HCT116 (cell line): ENCODE data around the gene ALDH1L1. TPM values are rescaled to one million over a fixed set of nuclear protein-coding genes. Genes with fewer than 3 reads are reported as not detected.

Experiments used
- ATAC-seq: fragments of 200-7000 bp; cut with Tn5 transposase; 2 replicates; pipeline ENCODE4 v1.9.1; 2020; ENCODE audit warnings: mild to moderate bottlenecking, moderate library complexity
- BruUV-seq: library from RNA; stranded (reverse); fragments of 400-500 nt; replicated peaks from 2 replicates; lab custom pipeline; 2021; lab: Mats Ljungman, UMichigan
- CTCF ChIA-PET: fragments of 300-600 bp; sonication (Branson Sonifier 250); formaldehyde crosslinking; loops from one replicate; lab custom pipeline; 2021; ENCODE audit warnings: antibody characterized with exemption; lab: Charles Lee
- POLR2A ChIA-PET: fragments of 300-600, 350-600 bp; sonication (Branson Sonifier 250); formaldehyde crosslinking; loops from one replicate; lab custom pipeline; 2021; ENCODE audit warnings: antibody characterized with exemption; lab: Charles Lee
- RAD21 ChIA-PET, 2 experiments: fragments of 300-600 bp; sonication (Branson Sonifier 250); formaldehyde crosslinking; loops; one replicate each; lab custom pipeline; 2023; ENCODE audit warnings: low total read pairs in 2 of 2; ENCODE audit not compliant: uncharacterized antibody in 2 of 2, unreplicated experiment in 2 of 2, low non-redundant PET in 1 of 2; lab: Charles Lee
- DNase-seq: peaks from one replicate; pipeline ENCODE4 v3.0.0-alpha.2; 2010; ENCODE audit warnings: low read depth, low spot score
- H2AFZ ChIP-seq: fragments of 200-600 bp; shearing (Covaris generic), sonication (generic); 2 replicates; pipeline ENCODE4 v1.6.1; 2017; ENCODE audit warnings: low read depth, mixed run types, mixed read lengths, antibody characterized with exemption, low read length; ENCODE audit not compliant: poor library complexity, severe bottlenecking
- H3K27ac ChIP-seq: 2 replicates; pipeline ENCODE4 v1.5.1; 2012; ENCODE audit warnings: low read depth, low read length
- H3K27me3 ChIP-seq: fragments of 200-600 bp; sonication (generic); 2 replicates; pipeline ENCODE4 v1.6.1; 2016; ENCODE audit warnings: mixed run types, low read length, mixed read lengths; ENCODE audit not compliant: insufficient read depth
- H3K36me3 ChIP-seq, 2 experiments: fragments of 200-500 bp in 1 of 2; fragments of 200-600 bp in 1 of 2; sonication (Bioruptor generic) in 1 of 2; sonication (generic) in 1 of 2; 2 replicates each; pipeline versions ENCODE4 v1.5.1 to v1.6.1; 2014 to 2016; ENCODE audit warnings: low read length in 2 of 2, inconsistent platforms in 1 of 2, mixed read lengths in 1 of 2, mixed run types in 1 of 2; ENCODE audit not compliant: insufficient read depth in 2 of 2, control insufficient read depth in 1 of 2
- H3K4me1 ChIP-seq, 2 experiments: fragments of 200-600 bp in 1 of 2; sonication (generic) in 1 of 2; 2 replicates each; pipeline versions ENCODE4 v1.5.1 to v1.6.1; 2012 to 2017; ENCODE audit warnings: low read length in 2 of 2, inconsistent platforms in 1 of 2, mild to moderate bottlenecking in 1 of 2, mixed read lengths in 1 of 2, mixed run types in 1 of 2, moderate library complexity in 1 of 2; ENCODE audit not compliant: insufficient read depth in 2 of 2, control insufficient read depth in 1 of 2
- H3K4me2 ChIP-seq: fragments of 200-600 bp; sonication (generic); 2 replicates; pipeline ENCODE4 v1.6.1; 2017; ENCODE audit warnings: mixed run types, low read length, mixed read lengths
- H3K4me3 ChIP-seq, 2 experiments: fragments of 200-600 bp in 1 of 2; sonication (generic) in 1 of 2; replicated peaks in 1 of 2; 2 replicates each; pipeline ENCODE4 v1.5.1; 2011 to 2016; ENCODE audit warnings: low read length in 2 of 2, control low read depth in 1 of 2, low read depth in 1 of 2, mild to moderate bottlenecking in 1 of 2, mixed read lengths in 1 of 2, mixed run types in 1 of 2
- H3K79me2 ChIP-seq: fragments of 200-600 bp; sonication (generic); 2 replicates; pipeline ENCODE4 v1.6.1; 2017; ENCODE audit warnings: mild to moderate bottlenecking, mixed run types, low read length, moderate library complexity, mixed read lengths; ENCODE audit not compliant: insufficient read depth
- H3K9ac ChIP-seq: fragments of 200-600 bp; sonication (generic); 2 replicates; pipeline ENCODE4 v1.6.1; 2016; ENCODE audit warnings: low read length, mixed read lengths
- H3K9me2 ChIP-seq: fragments of 200-600 bp; sonication (generic), shearing (Covaris generic); 2 replicates; pipeline ENCODE4 v1.6.1; 2017; ENCODE audit warnings: mixed run types, mild to moderate bottlenecking, moderate library complexity; ENCODE audit not compliant: insufficient read depth
- H3K9me3 ChIP-seq, 2 experiments: fragments of 200-500 bp in 1 of 2; fragments of 200-600 bp in 1 of 2; sonication (Bioruptor generic) in 1 of 2; sonication (generic) in 1 of 2; 2 replicates each; pipeline ENCODE4 v1.6.1; 2014 to 2017; ENCODE audit warnings: low read length in 2 of 2, mixed read lengths in 2 of 2, inconsistent platforms in 1 of 2, low read depth in 1 of 2, mild to moderate bottlenecking in 1 of 2, mixed run types in 1 of 2, moderate library complexity in 1 of 2; ENCODE audit not compliant: control insufficient read depth in 1 of 2, insufficient read depth in 1 of 2
- H4K20me1 ChIP-seq: fragments of 200-600 bp; sonication (generic), shearing (Covaris generic); 2 replicates; pipeline ENCODE4 v1.6.1; 2017; ENCODE audit warnings: mixed run types, mild to moderate bottlenecking, moderate library complexity; ENCODE audit not compliant: insufficient read depth
- CBX3 ChIP-seq: IDR thresholded peaks from 2 replicates; pipeline ENCODE4 v1.6.1; 2012; ENCODE audit warnings: low read depth
- CEBPB ChIP-seq: IDR thresholded peaks from 2 replicates; pipeline ENCODE4 v1.6.1; 2012; ENCODE audit warnings: low read depth
- EZH2phosphoT487 ChIP-seq: fragments of 200-600 bp; IDR thresholded peaks from 2 replicates; pipeline ENCODE4 v1.6.1; 2018; ENCODE audit warnings: antibody characterized with exemption, borderline replicate concordance
- POLR2AphosphoS5 ChIP-seq: IDR thresholded peaks from 2 replicates; pipeline ENCODE4 v1.6.1; 2011; ENCODE audit warnings: mild to moderate bottlenecking, low read depth, low read length, moderate library complexity
- RAD21 ChIP-seq: IDR thresholded peaks from 2 replicates; pipeline ENCODE4 v1.6.1; 2012; ENCODE audit warnings: low read depth, mild to moderate bottlenecking
- SIN3A ChIP-seq: IDR thresholded peaks from 2 replicates; pipeline ENCODE4 v1.6.1; 2012; ENCODE audit warnings: low read depth
- SP1 ChIP-seq: IDR thresholded peaks from 2 replicates; pipeline ENCODE4 v1.6.1; 2012; ENCODE audit warnings: low read depth
- SRF ChIP-seq: IDR thresholded peaks from 2 replicates; pipeline ENCODE4 v1.6.1; 2012; ENCODE audit warnings: low read depth
- TCF7L2 ChIP-seq: IDR thresholded peaks from 2 replicates; pipeline ENCODE4 v1.7.0; 2011; ENCODE audit warnings: borderline replicate concordance, inconsistent platforms; ENCODE audit not compliant: insufficient read depth, insufficient read length; ENCODE audit errors: extremely low read depth
- ZNF274 ChIP-seq: fragments of 200-500 bp; sonication (Bioruptor generic); IDR thresholded peaks from 2 replicates; pipeline ENCODE4 v1.6.1; 2014; ENCODE audit warnings: mild to moderate bottlenecking, low read depth, low read length, inconsistent platforms
- intact Hi-C: fragments of 100-400 bp; cut with micrococcal nuclease; formaldehyde crosslinking; loops from 2 replicates; pipeline ENCODE4 v1.10.0; 2022
- total RNA-seq: library from RNA; stranded (reverse); gene quantifications from one replicate; pipeline ENCODE4 v1.2.1, GENCODE V29; 2021; ENCODE audit not compliant: unreplicated experiment
- TF ChIP-seq, protein P1 (sequence below): IDR thresholded peaks from 2 replicates; pipeline ENCODE4 v1.6.1; 2012

ALDH1L1 gene
- total RNA-seq, 1 experiment from 2014 or later: 0.81 TPM

DNA sequence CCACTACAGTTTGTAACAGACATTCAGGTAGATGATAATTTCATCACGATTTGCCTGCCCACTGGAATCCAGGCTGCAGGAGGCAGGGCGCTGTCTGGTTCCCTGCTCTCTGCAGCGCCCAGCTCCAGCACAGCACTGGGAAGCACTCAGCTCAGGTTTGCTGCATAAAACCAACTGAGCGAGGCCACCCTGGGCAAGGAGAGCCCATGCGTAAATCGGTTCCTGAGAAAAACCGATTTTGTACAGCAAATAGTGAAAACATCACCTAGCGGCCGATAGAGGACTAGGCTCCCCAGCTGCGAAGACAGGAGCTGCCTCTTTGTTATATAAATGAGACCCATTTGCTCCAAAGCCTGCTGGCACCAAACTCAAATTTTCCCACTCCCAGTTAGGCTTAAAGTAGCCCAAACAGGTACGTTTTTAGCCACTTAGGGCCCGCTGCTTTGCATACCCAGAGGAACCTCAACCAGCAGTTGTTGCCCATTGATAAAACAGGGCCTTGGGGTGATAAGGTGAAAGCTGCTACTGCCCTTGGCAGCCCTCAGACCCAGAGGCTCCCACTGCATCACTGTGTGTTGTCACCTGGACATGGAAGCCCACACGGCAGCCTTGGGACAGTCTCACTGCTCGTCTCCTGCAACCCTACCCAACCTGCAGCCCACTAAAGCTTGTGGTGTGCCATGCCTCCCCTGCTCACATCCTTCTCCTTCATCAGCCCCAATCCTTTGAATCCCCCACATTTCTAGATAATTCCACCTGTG lies 47.5 kb downstream of the ALDH1L1 start:
- H3K4me1 ChIP-seq: peaks cover 0 to 4% of the 10 kb centered on the region in 2 experiments; a peak in 1 of 4 replicates
- BruUV-seq: no TSS peak
- TF ChIP-seq EZH2phosphoT487 (no peak), SIN3A (no peak), ZNF274 (no peak), CBX3 (no peak), SP1 (no peak), RAD21 (no peak), SRF (no peak), TCF7L2 (no peak), POLR2AphosphoS5 (no peak), CEBPB (no peak)
- TF ChIP-seq, protein P1, sequence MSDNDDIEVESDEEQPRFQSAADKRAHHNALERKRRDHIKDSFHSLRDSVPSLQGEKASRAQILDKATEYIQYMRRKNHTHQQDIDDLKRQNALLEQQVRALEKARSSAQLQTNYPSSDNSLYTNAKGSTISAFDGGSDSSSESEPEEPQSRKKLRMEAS: no peak
- H3K9me3 ChIP-seq: no peaks in the 10 kb centered on the region
- ChIA-PET POLR2A (no interaction called here), CTCF (interaction anchor here (0.9 to 1.5 kb wide), 2 partner anchors 31 to 216 kb away, joined by 3 read pairs; no protein-coding TSS in a partner anchor), RAD21 (interaction anchor here in 1 of 2 experiments (1.4 kb wide), 1 partner anchor 65 kb away, joined by 3 read pairs; no protein-coding TSS in a partner anchor)
- no peak overlapping the region for H3K4me3 ChIP-seq
- no peaks in the 10 kb centered on the region for H3K79me2 ChIP-seq
- no peaks in the 10 kb centered on the region for H4K20me1 ChIP-seq
- H3K9me2 ChIP-seq: no peaks in the 10 kb centered on the region
- H3K27me3 ChIP-seq: no peaks in the 10 kb centered on the region
- H3K9ac ChIP-seq: no peak overlapping the region
- ATAC-seq: no peak
- no peak overlapping the region for H3K4me2 ChIP-seq
- H3K27ac ChIP-seq: no peak overlapping the region
- no peak overlapping the region for H2AFZ ChIP-seq
- H3K36me3 ChIP-seq: no peaks in the 10 kb centered on the region
- DNase-seq: no peak
- intact Hi-C loops: loop anchor here (5.0 to 10.0 kb wide), 2 partner anchors 389 to 1412 kb away; partner anchors contain the start of gene CHST13
